H9 (cell line): ENCODE measurements around the gene CCDC88C. TPM values are rescaled to one million over a fixed set of nuclear protein-coding genes. Genes with fewer than 3 reads are reported as not detected.
A peak's percentile ranks its signal among the peaks of the same experiment; 100 is the strongest.

Experiments
- DNase-seq: peaks from one replicate; pipeline ENCODE4 v3.0.0-alpha.2; 2017
- H2AFZ ChIP-seq: one replicate; pipeline ENCODE4 v1.6.1; 2013; ENCODE audit warnings: mild to moderate bottlenecking, low read length, control low read depth, moderate library complexity
- H2AK5ac ChIP-seq: 2 replicates; pipeline ENCODE4 v1.6.1; 2013; ENCODE audit warnings: low read length, control low read depth, mixed read lengths; ENCODE audit not compliant: insufficient read length
- H2BK120ac ChIP-seq: one replicate; pipeline ENCODE4 v1.6.1; 2013; ENCODE audit warnings: low read depth, mild to moderate bottlenecking, low read length, control low read depth, inconsistent platforms; ENCODE audit not compliant: poor library complexity, severe bottlenecking
- H2BK12ac ChIP-seq: 2 replicates; pipeline ENCODE4 v1.6.1; 2013; ENCODE audit warnings: low read length, control low read depth, mixed read lengths, low read depth; ENCODE audit not compliant: insufficient read length
- H2BK15ac ChIP-seq: 2 replicates; pipeline ENCODE4 v1.6.1; 2013; ENCODE audit warnings: low read depth, low read length, control low read depth
- H2BK20ac ChIP-seq: one replicate; pipeline ENCODE4 v1.6.1; 2013; ENCODE audit warnings: low read depth, mild to moderate bottlenecking, low read length, control low read depth, inconsistent platforms; ENCODE audit not compliant: poor library complexity, severe bottlenecking
- H2BK5ac ChIP-seq: 2 replicates; pipeline ENCODE4 v1.6.1; 2013; ENCODE audit warnings: low read length, control low read depth, mixed read lengths; ENCODE audit not compliant: insufficient read length
- H3K14ac ChIP-seq: 2 replicates; pipeline ENCODE4 v1.6.1; 2013; ENCODE audit warnings: low read length, control low read depth; ENCODE audit not compliant: insufficient read depth
- H3K18ac ChIP-seq: 2 replicates; pipeline ENCODE4 v1.6.1; 2013; ENCODE audit warnings: low read depth, mild to moderate bottlenecking, mixed read lengths, low read length, control low read depth; ENCODE audit not compliant: insufficient read length
- H3K23ac ChIP-seq: 2 replicates; pipeline ENCODE4 v1.6.1; 2013; ENCODE audit warnings: low read length, control low read depth, mixed read lengths, low read depth; ENCODE audit not compliant: insufficient read length
- H3K23me2 ChIP-seq: 2 replicates; pipeline ENCODE4 v1.6.1; 2013; ENCODE audit warnings: low read depth, mild to moderate bottlenecking, mixed read lengths, low read length, control low read depth; ENCODE audit not compliant: insufficient read length, poor library complexity, severe bottlenecking
- H3K27ac ChIP-seq: 2 replicates; pipeline ENCODE4 v1.5.1; 2013; ENCODE audit warnings: low read length, control low read depth, mixed read lengths, low read depth; ENCODE audit not compliant: insufficient read length
- H3K27me3 ChIP-seq: 2 replicates; pipeline ENCODE4 v1.6.1; 2013; ENCODE audit warnings: low read length, control low read depth, inconsistent platforms; ENCODE audit not compliant: insufficient read depth
- H3K4ac ChIP-seq: 2 replicates; pipeline ENCODE4 v1.6.1; 2013; ENCODE audit warnings: low read depth, mild to moderate bottlenecking, control low read depth, inconsistent platforms, low read length, moderate library complexity
- H3K4me1 ChIP-seq: 2 replicates; pipeline ENCODE4 v1.6.1; 2013; ENCODE audit warnings: low read length, control low read depth, inconsistent platforms; ENCODE audit not compliant: insufficient read depth
- H3K4me2 ChIP-seq: 2 replicates; pipeline ENCODE4 v1.6.1; 2013; ENCODE audit warnings: low read length, control low read depth, mixed read lengths; ENCODE audit not compliant: insufficient read length, insufficient read depth
- H3K56ac ChIP-seq: 2 replicates; pipeline ENCODE4 v1.6.1; 2013; ENCODE audit warnings: low read depth, mild to moderate bottlenecking, mixed read lengths, low read length, control low read depth; ENCODE audit not compliant: insufficient read length
- H3K79me1 ChIP-seq: 2 replicates; pipeline ENCODE4 v1.6.1; 2013; ENCODE audit warnings: low read depth, mild to moderate bottlenecking, moderate library complexity, low read length, control low read depth, inconsistent platforms; ENCODE audit not compliant: insufficient read depth, poor library complexity, severe bottlenecking
- H3K79me2 ChIP-seq: 2 replicates; pipeline ENCODE4 v1.6.1; 2013; ENCODE audit warnings: low read length, control low read depth, inconsistent platforms; ENCODE audit not compliant: insufficient read depth
- H3K9ac ChIP-seq: 2 replicates; pipeline ENCODE4 v1.6.1; 2013; ENCODE audit warnings: low read length, control low read depth, mixed read lengths; ENCODE audit not compliant: insufficient read length; ENCODE audit errors: extremely low read depth
- H3K9me3 ChIP-seq: one replicate; pipeline ENCODE4 v1.6.1; 2013; ENCODE audit warnings: low read depth, low read length, inconsistent platforms; ENCODE audit not compliant: control insufficient read depth
- H3T11ph ChIP-seq: one replicate; pipeline ENCODE4 v1.6.1; 2013; ENCODE audit warnings: mild to moderate bottlenecking, low read length, control low read depth, inconsistent platforms
- H4K20me1 ChIP-seq: one replicate; pipeline ENCODE4 v1.6.1; 2013; ENCODE audit not compliant: control insufficient read depth, insufficient read length, insufficient read depth
- H4K5ac ChIP-seq: 2 replicates; pipeline ENCODE4 v1.6.1; 2013; ENCODE audit warnings: low read depth, mild to moderate bottlenecking, mixed read lengths, low read length, control low read depth; ENCODE audit not compliant: insufficient read length
- H4K8ac ChIP-seq: replicated peaks from 2 replicates; pipeline ENCODE4 v1.6.1; 2013; ENCODE audit warnings: low read length, control low read depth, mixed read lengths, low read depth; ENCODE audit not compliant: insufficient read length
- H4K91ac ChIP-seq: 2 replicates; pipeline ENCODE4 v1.6.1; 2013; ENCODE audit warnings: low read depth, mild to moderate bottlenecking, moderate library complexity, mixed read lengths, low read length, control low read depth; ENCODE audit not compliant: insufficient read length
- H3K27ac Mint-ChIP-seq, 3 experiments: 2 replicates in 2 of 3; 3 replicates in 1 of 3; pipeline ENCODE4 v1.8.0; 2020 to 2021; ENCODE audit warnings: mixed read lengths in 3 of 3, mild to moderate bottlenecking in 1 of 3, moderate library complexity in 1 of 3
- H3K27me3 Mint-ChIP-seq: 2 replicates; pipeline ENCODE4 v1.8.0; 2021; ENCODE audit warnings: low read depth, mild to moderate bottlenecking, moderate library complexity, mixed read lengths
- H3K36me3 Mint-ChIP-seq, 3 experiments: 2 replicates in 2 of 3; 3 replicates in 1 of 3; pipeline ENCODE4 v1.8.0; 2020 to 2021; ENCODE audit warnings: low read depth in 3 of 3, mixed read lengths in 3 of 3; ENCODE audit not compliant: insufficient read depth in 1 of 3
- H3K4me1 Mint-ChIP-seq, 2 experiments: 2 replicates each; pipeline ENCODE4 v1.8.0; 2020; ENCODE audit warnings: mixed read lengths in 2 of 2
- H3K4me3 Mint-ChIP-seq, 2 experiments: 2 replicates in 1 of 2; 3 replicates in 1 of 2; pipeline ENCODE4 v1.8.0; 2020 to 2021; ENCODE audit warnings: mild to moderate bottlenecking in 2 of 2, mixed read lengths in 2 of 2, moderate library complexity in 1 of 2
- H3K9me3 Mint-ChIP-seq, 2 experiments: 2 replicates in 1 of 2; 3 replicates in 1 of 2; pipeline ENCODE4 v1.8.0; 2020; ENCODE audit warnings: mild to moderate bottlenecking in 2 of 2, mixed read lengths in 2 of 2, moderate library complexity in 1 of 2
- CTCF ChIP-seq: fragments of 200-600 bp; sonication (generic); conservative IDR thresholded peaks from 3 replicates; pipeline ENCODE4 v1.8.0; 2021; ENCODE audit warnings: antibody characterized with exemption, mild to moderate bottlenecking
- WGBS: extraction: QIAGEN DNeasy Blood & Tissue Kit; methylation state at CpG from one replicate; pipeline ENCODE4 v1.1.7; 2013; ENCODE audit warnings: missing lambda C conversion rate, low lambda C conversion rate, mixed read lengths; ENCODE audit not compliant: insufficient read length; ENCODE audit errors: extremely low coverage; 5-methylcytosine and 5-hydroxymethylcytosine counted together
- total RNA-seq: library from RNA; stranded (reverse); gene quantifications from 2 replicates; pipeline ENCODE4 v1.2.1, GENCODE V29; 2021

The CCDC88C gene
- total RNA-seq, 1 experiment from 2014 or later: 52.4 TPM

DNA sequence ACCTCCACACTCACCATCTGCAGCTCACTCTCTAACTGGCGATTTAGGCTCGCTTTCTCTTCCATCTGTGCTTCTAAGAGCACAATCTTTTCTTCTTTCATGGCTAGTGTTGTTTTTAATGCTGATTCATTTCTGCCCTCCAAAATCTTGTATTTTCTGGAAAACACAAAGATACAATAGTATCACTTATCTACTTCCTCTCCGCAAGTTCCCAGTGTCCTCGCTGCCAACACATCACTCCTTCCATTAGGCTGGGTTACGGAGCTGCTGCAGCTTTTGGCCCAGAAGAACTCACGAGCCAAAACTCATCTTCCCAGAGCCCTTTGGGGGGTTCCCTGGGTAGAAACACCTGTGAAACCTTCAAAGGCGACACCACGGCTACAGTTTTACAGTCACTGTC lies 109.3 kb downstream of the CCDC88C start:
- H2BK20ac ChIP-seq: no peak overlapping the region
- Mint-ChIP-seq H3K27ac (peak overlapping the region in 1 of 3 experiments; percentile 16; a peak in 1 of 7 replicates), H3K4me1 (peaks cover 33 to 38% of the 10 kb centered on the region in 2 experiments), H3K9me3 (peaks cover 3 to 6% of the 10 kb centered on the region in 2 experiments; a peak in 1 of 5 replicates), H3K4me3 (no peak overlapping the region), H3K27me3 (no peaks in the 10 kb centered on the region), H3K36me3 (peaks cover 53 to 77% (median 66%) of the 10 kb centered on the region in 3 experiments)
- no peaks in the 10 kb centered on the region for H3K23me2 ChIP-seq
- H2AFZ ChIP-seq: no peak overlapping the region
- no peak overlapping the region for H3K4ac ChIP-seq
- no peak overlapping the region for H2BK12ac ChIP-seq
- WGBS: no CpG with 5 or more reads among the region's 8 CpGs
- DNase-seq: no peak
- H3K79me1 ChIP-seq: no peaks in the 10 kb centered on the region
- no peak overlapping the region for H2BK120ac ChIP-seq
- H3K56ac ChIP-seq: no peak overlapping the region
- H3K27me3 ChIP-seq: no peaks in the 10 kb centered on the region
- no peak overlapping the region for H3T11ph ChIP-seq
- no peak overlapping the region for H2BK15ac ChIP-seq
- TF ChIP-seq CTCF: no peak
- H2BK5ac ChIP-seq: no peak overlapping the region
- H4K5ac ChIP-seq: no peak overlapping the region
- H3K14ac ChIP-seq: no peak overlapping the region
- peaks cover 12% of the 10 kb centered on the region; the same call in 1 of the 2 replicates for H3K4me1 ChIP-seq
- no peaks in the 10 kb centered on the region for H3K79me2 ChIP-seq
- no peak overlapping the region for H3K27ac ChIP-seq
- no peak overlapping the region for H3K4me2 ChIP-seq
- peaks cover 3% of the 10 kb centered on the region for H3K9me3 ChIP-seq
- no peak overlapping the region for H4K8ac ChIP-seq
- H3K18ac ChIP-seq: no peak overlapping the region
- no peak overlapping the region for H2AK5ac ChIP-seq
- no peak overlapping the region for H3K23ac ChIP-seq
- no peaks in the 10 kb centered on the region for H4K20me1 ChIP-seq
- H4K91ac ChIP-seq: no peak overlapping the region
- no peak overlapping the region for H3K9ac ChIP-seq
